Kidney epithelial cell (primary cell): ENCODE data around the gene ESR1. TPM values are rescaled to one million over a fixed set of nuclear protein-coding genes. Genes with fewer than 3 reads are reported as not detected.

Experiments used
- DNase-seq: peaks from one replicate; pipeline ENCODE4 v3.0.0-alpha.2; 2010; ENCODE audit warnings: low read depth
- H3K27me3 ChIP-seq: 2 replicates; pipeline ENCODE4 v1.6.0; 2011; ENCODE audit warnings: low read length; ENCODE audit not compliant: control insufficient read depth, insufficient read depth
- H3K36me3 ChIP-seq: 2 replicates; pipeline ENCODE4 v1.5.1; 2011; ENCODE audit warnings: low read length; ENCODE audit not compliant: control insufficient read depth, insufficient read depth
- H3K4me3 ChIP-seq: 2 replicates; pipeline ENCODE4 v1.5.1; 2011; ENCODE audit warnings: low read depth, mild to moderate bottlenecking, control low read depth, low read length
- CTCF ChIP-seq: IDR thresholded peaks from 2 replicates; pipeline ENCODE4 v1.5.1; 2011; ENCODE audit warnings: mild to moderate bottlenecking, moderate library complexity, low read length, control low read depth, inconsistent platforms; ENCODE audit not compliant: insufficient read depth, poor library complexity, severe bottlenecking
- total RNA-seq: library from RNA; depleted of rRNA; stranded (reverse); fragments of >200 nt; gene quantifications from 2 replicates; pipeline ENCODE4 v1.2.3, GENCODE V29; 2015

Gene ESR1
- total RNA-seq, 1 donor from 2014 or later = not detected

GRCh38 chr6:151869345-151869744, 61.9 kb downstream of the ESR1 start:
- H3K4me3 ChIP-seq = no peak overlapping the region
- no peak for TF ChIP-seq CTCF
- no peaks in the 10 kb centered on the region for H3K36me3 ChIP-seq
- H3K27me3 ChIP-seq = no peaks in the 10 kb centered on the region
- DNase-seq = no peak

DNA sequence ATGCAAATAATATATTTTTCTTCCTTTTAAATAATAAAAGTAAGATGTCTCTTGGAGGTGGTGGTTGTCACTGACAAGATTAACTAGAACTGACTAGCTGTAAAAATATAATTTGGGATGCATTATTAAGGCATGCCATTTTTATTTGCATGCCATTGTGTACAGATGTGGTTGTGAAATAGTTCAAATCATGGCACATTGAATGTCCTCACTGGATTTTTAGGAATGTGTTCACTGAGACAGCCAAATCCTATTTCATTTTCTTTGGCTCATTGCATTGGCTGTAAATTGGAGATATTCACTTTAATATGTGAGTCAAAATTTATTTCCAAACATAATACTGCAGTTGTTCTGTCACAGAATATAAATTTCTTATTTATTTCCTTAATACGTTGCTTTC, 62.3 kb downstream of the ESR1 start:
- no peak for DNase-seq
- TF ChIP-seq CTCF = no peak
- Histone ChIP-seq H3K27me3 (no peaks in the 10 kb centered on the region), H3K36me3 (no peaks in the 10 kb centered on the region), H3K4me3 (no peak overlapping the region)

- DNase-seq = no peak
- no peaks in the 10 kb centered on the region for H3K27me3 ChIP-seq
- H3K4me3 ChIP-seq = no peak overlapping the region
- no peaks in the 10 kb centered on the region for H3K36me3 ChIP-seq
- no peak for TF ChIP-seq CTCF
Observed at GRCh38 chr6:151870375-151870774, 62.9 kb downstream of the ESR1 start.

DNA sequence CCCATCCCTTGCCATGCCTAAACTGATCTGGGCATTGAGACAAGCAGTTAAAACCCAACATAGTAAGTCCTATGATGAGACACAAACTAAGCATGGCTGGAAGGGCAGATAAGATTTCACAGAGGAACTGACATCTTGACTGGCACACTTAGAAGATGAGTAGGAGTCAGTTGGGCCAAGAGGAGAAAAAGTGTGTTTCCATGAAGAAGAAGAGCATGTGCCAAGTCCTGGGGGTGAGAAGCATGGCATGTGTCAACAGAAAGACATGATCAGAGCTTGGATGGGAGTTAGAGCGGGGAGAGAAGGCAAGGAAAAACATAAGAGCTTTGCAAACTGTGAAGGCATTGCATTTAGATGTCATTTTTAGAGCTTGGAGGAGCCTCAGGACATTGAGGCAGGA, 68.0 kb downstream of the ESR1 start:
- DNase-seq = no peak
- H3K4me3 ChIP-seq = no peak overlapping the region
- TF ChIP-seq CTCF = no peak
- H3K27me3 ChIP-seq = no peaks in the 10 kb centered on the region
- H3K36me3 ChIP-seq = no peaks in the 10 kb centered on the region

DNA sequence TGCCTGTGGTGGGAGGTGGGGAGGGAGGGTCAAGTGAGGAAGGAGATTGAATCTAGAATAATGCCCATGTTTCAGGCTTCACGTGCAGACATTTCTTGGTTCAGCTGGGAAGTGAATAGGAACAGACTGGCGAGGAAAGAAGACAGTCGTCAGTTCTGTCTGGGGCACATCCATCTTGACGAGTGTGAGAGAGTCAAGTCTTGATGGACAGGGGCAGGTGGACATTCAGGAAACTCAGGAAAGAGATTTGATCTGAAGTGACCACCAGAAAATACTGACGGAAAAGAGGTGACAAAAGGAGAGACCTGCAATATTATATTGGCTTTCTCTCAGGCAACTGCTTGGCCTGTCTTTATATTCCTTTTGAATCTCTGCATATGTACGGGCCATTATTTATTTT, 68.6 kb downstream of the ESR1 start:
- Histone ChIP-seq H3K4me3 (no peak overlapping the region), H3K27me3 (no peaks in the 10 kb centered on the region), H3K36me3 (no peaks in the 10 kb centered on the region)
- DNase-seq = no peak
- TF ChIP-seq CTCF = no peak

DNA sequence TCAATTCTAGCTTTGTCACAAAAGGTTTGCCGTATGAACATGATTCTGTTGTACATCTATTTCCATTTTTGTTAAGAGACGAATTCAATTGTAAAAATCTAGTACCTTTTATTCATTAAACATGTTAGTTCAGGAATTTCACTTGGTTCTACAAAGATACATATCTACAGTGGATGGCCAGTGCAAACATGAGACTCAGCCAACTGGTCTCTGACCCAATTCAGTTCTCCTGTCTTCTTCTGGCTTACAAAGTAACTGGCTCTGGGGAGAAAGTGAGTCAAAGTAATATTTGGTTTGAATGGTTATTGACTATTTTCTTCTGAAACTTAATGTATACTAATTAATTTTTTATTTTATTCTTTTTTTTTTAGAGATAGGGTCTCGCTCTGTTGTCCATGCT, 70.0 kb downstream of the ESR1 start:
- no peak for TF ChIP-seq CTCF
- no peaks in the 10 kb centered on the region for H3K27me3 ChIP-seq
- H3K36me3 ChIP-seq = no peaks in the 10 kb centered on the region
- no peak for DNase-seq
- H3K4me3 ChIP-seq = no peak overlapping the region
